Right lung (tissue), 5 donors: Measurements from ENCODE around the gene ZFP36L1. TPM values are rescaled to one million over a fixed set of nuclear protein-coding genes. Genes with fewer than 3 reads are reported as not detected.

Experiments
- DNase-seq, 2 donors: peaks; one replicate each; pipeline ENCODE4 v3.0.0-alpha.2; 2013
- polyA plus RNA-seq, 5 donors: library from polyadenylated mRNA; unstranded; fragments of 120-200 nt; gene quantifications; one replicate each; pipeline versions ENCODE4 v1.2.1 to v1.2.3, GENCODE V29; 2013; ENCODE audit warnings: inconsistent platforms in 1 of 5, low replicate concordance in 1 of 5; ENCODE audit not compliant: insufficient read length in 5 of 5, insufficient read depth in 1 of 5

The ZFP36L1 gene
- polyA plus RNA-seq, 5 donors, result 423 to 620 (median 465) TPM

DNA sequence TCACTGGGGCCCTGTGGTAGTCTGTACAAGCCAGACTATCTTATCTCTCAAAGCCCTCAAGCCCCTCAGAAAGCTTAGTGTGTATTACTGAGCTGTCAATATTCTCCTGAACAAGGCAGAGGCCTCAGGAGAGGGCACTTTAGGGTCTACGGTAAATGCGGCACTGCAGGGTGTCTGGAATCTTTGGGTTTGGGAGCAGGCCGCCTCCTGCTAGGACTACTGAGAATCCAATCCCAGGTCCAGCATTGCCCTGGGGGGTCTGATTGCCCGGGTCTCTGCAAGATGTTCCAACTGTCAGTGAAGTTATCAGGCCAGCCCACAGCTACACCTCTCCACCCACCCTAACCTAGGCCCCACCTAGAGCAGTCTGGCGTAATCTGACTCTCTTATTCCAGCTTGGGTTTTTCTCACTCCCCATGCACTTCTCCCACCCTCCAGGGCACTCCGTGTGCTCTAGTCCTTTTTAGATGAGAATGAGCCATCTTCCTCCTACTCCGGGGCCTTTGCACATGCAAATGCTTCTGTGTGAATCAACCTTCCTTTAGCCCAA, 4.3 kb upstream of the ZFP36L1 start:
- no peak for DNase-seq

DNA sequence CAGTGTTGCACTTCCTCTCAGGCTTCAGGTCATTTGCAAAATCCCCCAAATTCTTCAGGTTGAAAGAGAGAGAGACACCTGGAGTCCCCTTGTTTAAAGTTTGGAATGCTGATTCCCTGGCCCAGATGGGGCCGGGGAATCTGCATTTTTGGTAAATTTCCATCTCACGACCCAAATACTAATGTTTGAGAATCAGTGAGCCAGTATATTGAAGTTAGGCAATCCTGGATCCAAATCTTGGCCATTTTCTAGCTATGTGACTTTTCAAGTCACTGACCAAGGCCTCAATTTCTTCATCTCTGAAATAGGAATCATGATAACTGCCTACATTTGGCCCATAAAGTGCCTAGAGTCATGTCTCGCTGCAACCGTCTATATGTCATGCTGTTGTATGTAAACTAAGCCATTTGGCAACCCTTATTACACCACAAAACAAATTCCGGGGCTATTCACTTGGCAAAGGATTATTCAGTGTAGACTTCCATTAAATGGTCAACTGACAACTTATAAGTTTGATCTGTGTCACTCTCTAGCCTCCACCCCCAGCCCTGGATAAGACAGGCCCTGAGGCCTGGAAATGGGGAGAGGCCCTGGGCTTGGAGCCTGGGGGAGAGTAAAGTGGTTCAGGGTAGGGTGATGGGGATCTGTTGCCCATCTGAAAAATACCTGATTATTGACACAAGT, 3.7 kb upstream of the ZFP36L1 start:
- no peak for DNase-seq

DNA sequence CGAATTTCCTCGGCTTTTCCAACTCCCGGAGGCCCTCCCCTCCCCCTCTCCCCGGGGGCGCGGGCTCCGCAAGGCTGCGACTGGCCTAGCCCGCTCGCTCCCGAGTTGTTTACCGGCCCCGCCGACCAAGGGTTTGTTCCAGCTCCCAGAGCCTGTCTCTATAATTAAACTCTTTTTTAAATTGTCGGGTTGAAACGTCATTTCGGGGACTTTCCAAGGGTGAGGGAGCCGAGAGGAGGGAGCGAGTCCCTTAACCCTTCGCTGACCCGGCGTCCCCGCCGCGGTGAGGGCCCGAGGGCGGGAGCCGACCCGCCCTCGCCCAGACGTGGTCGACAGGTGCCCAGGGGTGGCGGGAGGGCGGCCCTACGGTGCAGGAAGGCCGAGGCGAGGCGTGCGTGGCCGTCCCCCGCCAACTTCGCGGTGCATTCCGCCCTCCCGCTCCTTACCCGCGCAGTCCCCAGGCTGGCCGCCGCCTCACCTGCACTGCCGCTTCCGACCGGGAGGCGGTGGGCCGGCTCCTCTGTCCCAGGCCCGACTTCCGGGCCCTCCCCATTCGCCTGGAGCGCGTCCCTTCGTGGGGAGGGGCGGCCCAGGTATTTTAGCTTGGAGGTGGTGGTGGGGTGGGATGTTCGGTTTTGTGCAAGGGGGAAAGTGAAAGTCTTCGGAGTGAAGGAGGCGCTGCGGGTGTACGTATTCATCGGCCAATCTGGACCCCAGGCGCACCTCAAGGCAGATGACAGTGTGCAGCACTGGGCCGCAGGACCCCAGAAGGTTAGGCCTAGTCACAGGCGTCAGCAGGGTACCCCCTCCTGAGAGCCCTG, 2.9 kb upstream of the ZFP36L1 start:
- DNase-seq, result peak; percentile 88 to 89

DNA sequence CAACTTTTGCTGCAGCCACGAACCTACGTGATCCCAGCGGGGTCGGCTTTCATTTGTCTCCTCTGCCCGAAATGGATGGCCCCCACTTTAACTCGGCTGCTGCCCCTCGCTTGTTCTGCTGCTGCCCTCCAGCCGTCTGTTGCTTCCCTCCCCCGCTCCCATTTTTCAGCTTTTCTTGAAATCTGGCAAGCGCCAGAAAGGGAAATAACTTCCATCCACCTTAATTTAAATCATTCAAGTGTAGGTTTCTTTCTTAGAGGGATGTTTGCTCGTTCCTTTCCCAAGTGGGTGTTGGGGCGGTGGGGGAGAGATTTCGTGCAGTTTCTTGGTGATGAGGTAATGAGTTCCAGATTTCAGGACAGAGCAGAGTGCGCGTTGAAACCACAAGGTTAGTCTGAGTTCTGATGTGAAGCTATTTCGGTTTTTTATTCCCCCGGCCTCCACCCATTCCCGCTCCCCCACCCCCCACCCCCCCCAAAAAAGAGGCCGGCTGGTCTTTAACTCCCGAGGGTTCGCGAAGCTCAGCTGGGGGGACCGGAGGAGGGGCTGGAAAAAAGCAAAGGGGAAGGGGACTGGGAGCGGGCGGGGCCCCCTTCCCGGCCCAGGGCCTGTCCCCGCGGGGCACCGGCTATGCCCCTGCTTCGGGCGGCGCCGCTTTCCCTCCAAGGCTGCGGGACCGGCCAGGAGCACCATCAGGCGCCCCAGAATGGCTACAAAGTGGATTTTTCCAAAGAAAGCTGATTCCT, 2.2 kb upstream of the ZFP36L1 start:
- DNase-seq, result peak in 1 of 2 donors; percentile 69

DNA sequence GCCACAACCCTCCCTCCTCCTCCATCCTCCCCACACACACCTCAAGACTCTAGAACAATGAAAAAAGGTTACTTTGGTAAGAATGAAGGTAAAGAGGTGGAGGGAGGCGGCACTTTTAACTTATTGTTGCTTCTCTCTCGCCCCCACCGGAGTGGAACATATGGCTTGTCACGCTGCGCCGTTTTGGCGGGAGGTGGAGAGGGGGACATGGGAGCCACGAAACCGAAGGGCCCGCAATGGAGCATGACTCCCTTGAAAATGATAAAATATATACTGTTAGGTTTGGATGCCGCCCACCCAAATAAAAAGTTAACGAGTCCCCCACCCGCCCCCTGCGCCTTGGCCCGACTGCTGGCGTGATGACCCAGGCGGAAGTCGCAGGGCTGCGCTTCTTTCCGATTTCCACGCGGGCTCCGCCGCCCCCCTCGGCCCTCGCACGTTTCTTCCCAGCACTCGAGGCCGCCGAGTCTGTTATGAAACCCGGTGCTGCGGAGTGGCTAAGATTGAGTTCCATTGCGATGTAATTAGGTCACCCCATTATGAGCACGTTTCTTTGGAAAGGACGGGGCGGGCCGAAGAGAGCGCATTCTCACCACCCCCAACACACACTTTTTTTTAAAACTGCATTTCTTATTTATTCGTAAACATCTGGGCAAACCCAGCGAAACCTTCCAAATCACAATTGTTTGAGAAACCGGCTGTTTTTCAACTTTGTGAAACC, 1.4 kb upstream of the ZFP36L1 start:
- DNase-seq, result peak; percentile 89 to 91

DNA sequence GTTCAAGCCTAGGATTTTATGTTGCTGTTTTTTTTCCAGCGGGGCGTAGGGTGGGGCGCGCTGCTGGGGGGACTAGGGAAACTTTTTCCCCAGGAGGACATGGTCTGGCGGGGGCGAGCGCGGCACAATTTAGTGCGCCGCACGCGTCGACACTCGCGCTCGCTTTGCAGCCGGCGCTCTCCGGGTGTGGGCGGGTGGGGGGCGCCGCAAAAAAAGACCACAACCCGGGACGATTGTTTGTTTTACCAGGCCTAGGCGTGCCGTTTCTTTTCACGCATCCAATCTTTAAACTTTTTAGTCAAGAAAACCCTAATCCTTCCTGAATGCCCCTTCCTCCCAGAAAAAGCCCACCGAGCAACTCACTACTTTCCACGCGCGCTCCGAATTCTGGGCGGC, 865 bp upstream of the ZFP36L1 start:
- peak in 1 of 2 donors; percentile 64 for DNase-seq

DNA sequence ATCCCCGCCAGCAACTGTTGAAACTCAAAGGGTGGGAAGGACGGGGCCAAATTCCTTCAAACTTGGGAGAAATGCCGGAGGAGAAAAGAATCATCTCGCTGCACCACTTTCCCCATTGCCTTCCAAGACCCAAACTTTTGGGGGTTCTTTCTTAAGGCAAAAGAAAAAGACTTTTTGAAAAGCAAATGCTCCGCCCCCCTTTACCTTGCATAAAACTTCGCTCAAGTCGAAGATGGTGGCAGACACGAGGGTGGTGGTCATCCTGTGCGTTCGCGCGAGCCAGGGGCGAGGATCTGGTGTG, 239 bp downstream of the ZFP36L1 start:
- no peak for DNase-seq

DNA sequence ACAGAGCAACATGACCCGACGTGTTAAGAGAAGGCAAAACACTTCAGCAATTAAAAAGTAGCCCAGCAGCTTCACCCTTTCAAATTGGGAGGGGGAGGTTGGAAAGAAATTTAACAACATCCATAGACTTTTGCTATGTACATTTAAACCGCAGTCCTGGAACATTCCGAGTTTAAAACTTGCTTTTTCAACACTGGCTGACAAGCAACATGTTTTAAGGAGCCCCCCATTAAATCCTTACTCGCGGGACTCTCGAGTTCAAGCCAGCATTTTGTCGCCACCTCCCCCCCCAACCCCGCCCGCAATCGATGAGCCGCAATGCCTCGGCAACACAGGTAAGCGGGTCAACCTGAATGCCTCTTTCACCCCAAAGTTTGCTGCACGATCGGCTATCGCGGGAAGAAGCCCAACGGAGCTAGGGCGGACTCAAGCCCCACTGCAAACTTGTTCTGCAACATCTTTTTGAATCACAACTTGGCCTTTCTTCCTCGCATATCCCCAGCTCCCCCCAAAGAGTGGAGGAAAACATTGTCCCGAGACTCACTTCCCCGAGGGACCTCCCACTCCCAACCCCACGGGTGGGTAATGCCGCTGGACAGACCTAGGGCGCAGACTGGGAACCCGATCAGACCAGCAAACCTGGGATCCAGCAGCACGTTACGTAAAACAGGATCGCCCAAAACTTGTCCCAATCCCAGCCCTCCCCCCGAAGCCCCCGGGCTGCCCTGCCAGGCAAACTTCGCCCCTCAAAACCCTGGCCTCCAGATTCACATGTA, 777 bp downstream of the ZFP36L1 start:
- no peak for DNase-seq

DNA sequence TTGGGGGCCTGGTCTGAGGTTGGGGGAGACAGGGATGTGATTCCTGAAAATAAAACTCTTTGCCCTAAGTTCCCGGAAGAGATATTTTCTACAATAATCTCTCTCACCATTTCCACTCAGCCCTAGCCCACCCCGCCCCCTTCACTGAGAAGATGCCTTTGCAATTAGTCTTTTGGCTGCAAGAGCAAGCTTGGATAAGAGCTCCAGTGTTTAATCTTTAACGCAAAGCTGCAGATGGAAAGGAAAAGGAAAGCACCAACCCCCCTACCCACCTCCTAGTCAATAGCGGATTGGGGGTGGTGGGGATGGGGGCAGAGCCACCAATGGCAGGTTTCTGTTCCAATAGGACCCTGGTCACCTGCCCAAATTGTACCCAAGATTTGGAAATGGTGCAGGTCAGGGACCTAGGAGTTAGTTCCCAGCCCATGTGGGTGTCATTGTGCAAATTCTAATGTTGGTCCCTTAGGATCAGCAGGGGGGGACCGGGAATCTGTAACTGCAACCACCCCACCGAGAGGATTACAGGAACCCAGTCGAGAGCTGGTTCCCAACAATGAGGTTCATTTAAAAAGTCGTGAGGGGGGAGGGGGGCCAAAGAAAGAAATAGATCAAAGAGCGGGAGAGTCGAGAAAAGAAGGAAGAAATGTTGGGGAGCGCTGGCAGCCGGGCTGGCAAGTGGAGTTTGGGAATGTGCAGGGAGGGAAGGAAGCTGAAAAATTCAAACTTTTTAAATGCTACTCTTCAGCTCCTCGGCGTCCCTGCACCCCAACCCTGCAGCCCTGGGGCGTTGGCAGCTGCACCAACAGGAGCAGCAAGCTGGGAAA, 1.6 kb downstream of the ZFP36L1 start:
- no peak for DNase-seq

DNA sequence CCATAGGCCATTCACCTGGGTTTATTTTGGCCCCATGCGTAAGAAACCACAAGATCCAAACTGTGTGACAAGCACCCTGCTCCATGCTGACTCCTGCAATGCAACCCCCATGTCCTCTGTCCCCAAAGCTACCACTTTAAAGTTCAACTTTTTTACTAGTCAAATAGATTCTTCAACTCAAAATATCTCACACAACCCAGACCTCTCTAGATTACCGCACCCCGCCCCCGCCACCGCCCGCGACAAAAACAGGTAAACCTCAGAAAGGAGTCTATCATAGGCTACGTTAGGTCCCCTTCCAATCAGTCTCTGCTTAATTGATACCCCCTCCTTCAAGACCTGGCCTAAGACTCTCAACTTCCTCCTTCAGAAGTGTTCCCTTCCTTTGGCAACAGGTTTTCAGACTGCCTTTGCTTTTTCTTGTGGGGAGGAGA, 2.2 kb downstream of the ZFP36L1 start:
- no peak for DNase-seq

DNA sequence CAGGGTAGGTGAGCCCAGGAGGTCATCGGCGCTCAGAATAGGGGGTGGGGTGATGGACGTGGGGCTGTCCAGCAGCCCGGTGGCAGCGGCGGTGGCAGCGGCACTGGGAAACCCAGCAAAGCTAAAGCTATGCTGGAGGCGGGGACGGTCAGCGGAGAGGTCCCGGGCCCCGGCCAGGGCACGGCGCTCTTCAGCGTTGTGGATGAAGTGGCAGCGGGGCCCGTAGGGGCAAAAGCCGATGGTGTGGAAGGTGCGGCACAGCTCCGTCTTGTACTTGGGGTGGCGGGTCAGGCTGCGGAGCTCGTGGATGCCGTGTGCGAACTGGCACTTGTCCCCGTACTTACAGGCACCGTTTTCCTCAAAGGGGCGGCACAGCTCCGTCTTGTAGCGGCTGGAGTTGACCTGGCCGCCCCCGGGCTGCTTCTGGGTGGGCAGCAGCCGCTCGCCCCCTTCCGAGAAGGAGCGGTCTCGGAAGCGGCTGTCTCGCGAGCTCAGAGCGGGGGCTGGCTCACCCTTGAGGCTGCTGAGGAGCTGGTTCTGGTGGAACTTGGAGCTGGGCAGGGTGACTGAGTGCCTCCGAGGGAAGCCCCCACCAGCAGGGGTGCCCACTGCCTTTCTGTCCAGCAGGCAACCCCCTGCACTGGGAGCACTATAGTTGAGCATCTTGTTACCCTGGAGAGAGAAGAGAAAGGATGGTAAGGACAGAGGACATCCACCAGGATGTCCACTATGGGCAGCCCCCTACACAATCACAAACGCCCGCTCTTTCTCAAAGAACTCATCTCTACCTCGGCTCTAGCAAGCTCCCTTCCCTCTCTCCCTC, 2.8 kb downstream of the ZFP36L1 start:
- DNase-seq, result peak in 1 of 2 donors; percentile 50

DNA sequence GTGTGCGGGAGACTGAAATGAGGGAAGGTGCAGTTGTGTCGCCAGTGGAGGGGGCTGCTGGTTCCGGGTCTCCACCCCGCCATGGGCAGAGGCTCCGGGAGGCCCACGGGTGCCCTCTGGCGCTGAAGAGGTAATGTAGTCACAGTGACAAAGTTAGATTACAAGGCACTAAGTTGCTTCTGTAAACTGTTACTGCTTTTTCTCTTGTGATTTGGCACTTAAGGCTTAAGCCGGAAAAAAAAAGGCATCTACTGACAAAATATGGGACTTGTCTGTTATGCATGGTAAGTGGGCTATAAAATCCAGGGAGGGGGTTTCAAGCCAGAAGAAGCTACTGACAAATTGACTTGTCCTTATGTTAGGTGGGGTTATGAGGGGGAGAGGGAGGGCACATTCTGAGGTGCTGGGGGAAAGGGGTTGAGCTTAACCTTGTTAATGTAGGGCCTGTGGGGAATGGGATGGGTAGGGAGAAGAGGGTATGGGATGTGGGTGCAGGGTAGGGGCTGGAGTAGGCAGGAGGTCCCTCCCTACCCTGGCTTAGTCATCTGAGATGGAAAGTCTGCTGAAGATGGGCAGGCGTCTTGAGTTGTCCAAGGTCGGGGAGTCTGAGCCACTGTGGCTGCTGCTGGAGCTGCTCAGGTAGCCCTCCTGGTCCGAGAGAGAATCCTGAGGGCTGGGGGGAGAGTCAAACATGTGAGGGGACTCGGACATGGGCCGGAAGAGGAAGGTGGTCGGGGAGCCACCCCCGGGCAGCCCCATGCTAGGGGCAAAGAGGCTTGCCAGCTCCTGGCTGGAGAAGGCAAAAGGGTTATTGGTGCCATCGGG, 3.7 kb downstream of the ZFP36L1 start:
- no peak for DNase-seq

DNA sequence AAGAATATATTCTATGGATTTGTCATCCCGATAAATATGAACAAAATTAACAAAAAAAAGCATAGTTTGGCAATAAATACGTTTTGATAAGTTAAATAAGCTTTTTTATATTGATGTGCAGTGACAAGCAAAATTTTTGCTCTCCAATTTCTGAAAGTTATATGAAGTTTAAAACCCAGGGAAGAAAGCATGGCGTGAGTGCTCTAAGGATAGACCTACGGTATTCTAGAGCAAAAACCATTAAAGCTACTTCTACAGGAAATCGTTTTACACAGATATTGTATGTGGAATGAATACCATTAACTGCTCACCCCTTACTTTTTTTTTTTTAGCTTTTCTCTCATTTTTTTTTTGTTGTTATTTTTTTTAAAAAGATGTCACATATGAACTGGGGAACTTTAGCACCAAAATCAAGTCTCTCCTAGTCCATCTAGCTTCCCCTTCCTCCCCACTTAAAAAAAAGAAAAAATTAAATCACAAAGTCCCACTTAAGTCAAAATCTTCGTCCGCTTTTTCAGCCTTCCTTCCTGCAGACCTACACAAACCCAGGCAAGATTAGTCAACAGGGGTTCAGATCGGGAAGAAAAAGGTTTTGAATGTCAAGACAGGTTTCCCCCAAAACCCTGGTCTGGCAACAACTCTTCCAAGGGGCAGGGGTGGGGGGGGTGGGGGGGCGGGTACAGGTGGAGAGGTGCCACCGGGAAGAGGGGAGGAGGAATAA, 4.4 kb downstream of the ZFP36L1 start:
- DNase-seq, result no peak

DNA sequence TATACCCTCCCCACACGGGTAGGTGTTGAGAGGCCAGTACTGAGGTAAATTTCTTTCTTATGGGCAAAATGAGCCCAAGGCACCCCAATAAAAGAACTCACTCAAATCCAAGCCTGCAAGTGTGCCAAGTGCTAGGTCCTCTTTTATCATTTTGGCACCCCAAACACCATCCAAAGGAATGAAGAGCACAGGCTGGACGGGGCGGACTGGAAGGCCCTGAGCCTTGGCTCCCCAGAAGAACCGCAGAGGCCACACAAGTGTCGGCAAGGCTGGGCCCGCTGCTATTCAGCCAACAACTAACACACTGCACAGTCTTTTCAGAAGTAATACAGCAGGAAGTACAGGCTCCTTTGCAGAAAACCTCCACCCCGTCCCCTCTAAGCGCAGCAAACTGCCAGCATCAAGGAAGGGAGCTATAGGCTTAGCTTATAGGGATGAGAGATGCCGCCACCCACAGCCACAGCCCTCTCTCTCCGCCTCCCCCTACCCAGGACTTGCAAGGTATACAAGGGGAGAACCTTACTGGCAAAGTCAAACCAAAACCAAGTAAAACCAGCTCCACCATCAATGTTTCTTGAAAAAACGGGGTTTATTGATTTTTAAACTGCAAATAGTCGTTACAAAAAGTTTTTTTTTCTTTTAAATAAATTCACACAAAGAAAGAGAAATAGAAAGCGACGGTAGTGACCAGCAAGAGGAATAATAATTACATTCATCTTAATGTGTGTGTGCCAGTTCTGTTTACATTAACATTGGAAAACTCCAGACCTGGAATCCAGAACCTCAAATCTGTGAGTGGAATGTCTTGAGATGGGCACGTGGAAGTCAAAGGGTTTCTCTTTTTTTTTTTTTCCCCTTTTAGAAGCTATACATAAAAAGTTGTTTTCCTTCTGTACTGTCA, 5.5 kb downstream of the ZFP36L1 start:
- DNase-seq, result peak in 1 of 2 donors; percentile 64

DNA sequence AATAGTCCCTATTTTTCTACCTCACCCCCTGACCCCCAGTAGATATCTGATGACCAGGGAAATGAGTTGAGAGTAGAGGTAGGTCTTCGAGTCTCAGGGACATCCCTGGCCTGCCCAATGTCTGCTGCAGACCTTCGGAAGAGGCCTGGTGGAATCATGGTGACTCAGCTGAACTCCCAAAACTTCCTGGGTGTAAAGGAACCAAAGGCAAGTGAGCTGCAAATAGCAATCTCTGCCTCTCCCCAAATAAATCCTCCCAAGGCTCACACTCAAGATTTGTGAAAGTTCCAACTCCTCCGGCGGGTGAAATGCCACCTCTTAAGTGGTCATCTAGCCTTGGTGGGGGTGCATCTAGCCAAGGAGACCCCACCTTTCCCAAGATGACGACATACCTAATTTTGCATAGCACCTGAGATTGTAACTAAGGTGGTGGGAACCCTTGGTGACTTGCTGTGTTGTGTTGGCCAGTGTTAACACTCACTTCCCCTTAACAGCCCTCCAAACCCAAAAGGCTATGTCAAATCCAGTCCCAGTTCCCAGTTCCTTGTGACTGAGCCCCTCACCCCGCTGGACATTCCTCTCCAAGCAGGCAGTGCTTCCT, 6.3 kb downstream of the ZFP36L1 start:
- peak in 1 of 2 donors; percentile 68 for DNase-seq
